Endothelial cell of umbilical vein (primary cell): ENCODE measurements around the gene CABLES1.

Source experiments
- CTCF ChIP-seq, 2 donors: IDR thresholded peaks; 1 replicate in 1 of 2; 2 replicates in 1 of 2; pipeline ENCODE4 v1.5.1; 2011; ENCODE audit warnings: low read length in 2 of 2, mild to moderate bottlenecking in 2 of 2, moderate library complexity in 2 of 2, control low read depth in 1 of 2, inconsistent platforms in 1 of 2, low read depth in 1 of 2; ENCODE audit not compliant: insufficient read depth in 1 of 2; ENCODE audit errors: extremely low read depth in 1 of 2
- EZH2 ChIP-seq: IDR thresholded peaks from 2 replicates; pipeline ENCODE4 v1.6.1; 2012; ENCODE audit warnings: borderline replicate concordance, low read depth, mild to moderate bottlenecking, moderate library complexity, low read length, inconsistent platforms; ENCODE audit not compliant: severe bottlenecking
- FOS ChIP-seq: IDR thresholded peaks from 2 replicates; pipeline ENCODE4 v1.6.1; 2011; ENCODE audit warnings: mild to moderate bottlenecking, low read length, moderate library complexity, borderline replicate concordance; ENCODE audit not compliant: insufficient read depth
- GATA2 ChIP-seq: IDR thresholded peaks from 2 replicates; pipeline ENCODE4 v1.7.0; 2011; ENCODE audit warnings: low read depth, mild to moderate bottlenecking, moderate library complexity, mixed read lengths, low read length; ENCODE audit not compliant: insufficient read length, insufficient read depth
- JUN ChIP-seq: IDR thresholded peaks from 2 replicates; pipeline ENCODE4 v1.6.1; 2011; ENCODE audit warnings: borderline replicate concordance, low read depth; ENCODE audit not compliant: insufficient read length, insufficient read depth
- MYC ChIP-seq: IDR thresholded peaks from one replicate; pipeline ENCODE4 v1.6.1; 2011; ENCODE audit warnings: mild to moderate bottlenecking, low read depth, low read length
- POLR2A ChIP-seq: IDR thresholded peaks from 2 replicates; pipeline ENCODE4 v1.6.1; 2012; ENCODE audit warnings: low read depth, mild to moderate bottlenecking, control low read depth, low read length
- POLR2AphosphoS5 ChIP-seq: IDR thresholded peaks from 2 replicates; pipeline ENCODE4 v1.6.1; 2012; ENCODE audit warnings: low read depth, mild to moderate bottlenecking, control low read depth, low read length, moderate library complexity; ENCODE audit not compliant: insufficient read depth
- TF ChIP-seq, protein P1 (sequence below): IDR thresholded peaks from 2 replicates; pipeline ENCODE4 v1.6.1; 2011; ENCODE audit not compliant: insufficient read depth, insufficient read length

- TF ChIP-seq POLR2A = no peak
- no peak for TF ChIP-seq CTCF (IDR thresholded peaks at IDR 0.05; ENCODE audit: extremely low read depth in 1 of 2, insufficient read depth in 1 of 2, low read depth in 1 of 2, low read length in 2 of 2)
- TF ChIP-seq MYC = no peak
- no peak for TF ChIP-seq POLR2AphosphoS5
- TF ChIP-seq EZH2 = no peak
- TF ChIP-seq, protein P1, sequence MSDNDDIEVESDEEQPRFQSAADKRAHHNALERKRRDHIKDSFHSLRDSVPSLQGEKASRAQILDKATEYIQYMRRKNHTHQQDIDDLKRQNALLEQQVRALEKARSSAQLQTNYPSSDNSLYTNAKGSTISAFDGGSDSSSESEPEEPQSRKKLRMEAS = no peak
- no peak for TF ChIP-seq JUN
- no peak for TF ChIP-seq FOS
- TF ChIP-seq GATA2 = no peak
These were observed 97.0 kb downstream of the CABLES1 start for GRCh38 chr18:23232331-23232730.
